ENCODE data around the gene PALM2AKAP2. TPM values are rescaled to one million over a fixed set of nuclear protein-coding genes. Genes with fewer than 3 reads are reported as not detected.

The PALM2AKAP2 gene
- total RNA-seq, 1 donor from 2014 or later: 10.1 TPM

- DNase-seq (ENCODE audit: low read depth): no peak
- no peak for TF ChIP-seq CTCF (IDR thresholded peaks at IDR 0.05; ENCODE audit: insufficient read depth, low read length, poor library complexity, severe bottlenecking)
- H3K27me3 ChIP-seq (ENCODE audit: control insufficient read depth, insufficient read depth, low read length): no peaks in the 10 kb centered on the region
- H3K4me3 ChIP-seq (ENCODE audit: low read depth, low read length): no peak overlapping the region
- H3K36me3 ChIP-seq (ENCODE audit: control insufficient read depth, insufficient read depth, low read length): no peaks in the 10 kb centered on the region
Observed at GRCh38 chr9:109826559-109826958, 46.6 kb downstream of the PALM2AKAP2 start.

GRCh38 chr9:109828254-109828653 is 48.3 kb downstream of the PALM2AKAP2 start:
- H3K27me3 ChIP-seq (ENCODE audit: control insufficient read depth, insufficient read depth, low read length): no peaks in the 10 kb centered on the region
- no peaks in the 10 kb centered on the region for H3K36me3 ChIP-seq (ENCODE audit: control insufficient read depth, insufficient read depth, low read length)
- TF ChIP-seq CTCF (IDR thresholded peaks at IDR 0.05; ENCODE audit: insufficient read depth, low read length, poor library complexity, severe bottlenecking): no peak
- no peak overlapping the region for H3K4me3 ChIP-seq (ENCODE audit: low read depth, low read length)
- DNase-seq (ENCODE audit: low read depth): no peak
